K562 (cell line): Measurements from ENCODE around the gene KCNIP2. TPM values are rescaled to one million over a fixed set of nuclear protein-coding genes. Genes with fewer than 3 reads are reported as not detected.

Experiments used
- ATF1 ChIP-seq, 2 experiments: fragments of 450-650 bp in 1 of 2; IDR thresholded peaks; 2 replicates each; pipeline ENCODE4 v1.6.1; 2016; ENCODE audit warnings: missing compliant biosample characterization in 1 of 2, missing genetic modification characterization in 1 of 2
- BCOR ChIP-seq: fragments of 450-650 bp; IDR thresholded peaks from 2 replicates; pipeline ENCODE4 v1.6.1; 2016
- CCAR2 ChIP-seq: fragments of 200-400 bp; formaldehyde crosslinking; IDR thresholded peaks from 2 replicates; pipeline ENCODE4 v1.6.1; 2017; ENCODE audit warnings: mild to moderate bottlenecking, low read depth, low read length
- CEBPB ChIP-seq: fragments of 450-650 bp; IDR thresholded peaks from 2 replicates; pipeline ENCODE4 v1.6.1; 2016; ENCODE audit warnings: missing genetic modification characterization, missing compliant biosample characterization
- E4F1 ChIP-seq: fragments of 250-450 bp; sonication (Bioruptor Pico); IDR thresholded peaks from 2 replicates; pipeline ENCODE4 v1.5.0; 2021; ENCODE audit warnings: mild to moderate bottlenecking, borderline replicate concordance
- FOXM1 ChIP-seq, 2 experiments: fragments of 450-650 bp in 1 of 2; sonication (generic) in 1 of 2; formaldehyde crosslinking in 1 of 2; IDR thresholded peaks; 2 replicates each; pipeline versions ENCODE4 v1.6.1 to v1.9.0; 2017 to 2022; ENCODE audit warnings: low read depth in 2 of 2, mild to moderate bottlenecking in 2 of 2, missing genetic modification reagents in 1 of 2, moderate library complexity in 1 of 2
- KLF16 ChIP-seq: IDR thresholded peaks from 2 replicates; pipeline ENCODE4 v1.6.1; 2016; ENCODE audit warnings: antibody characterized with exemption
- LARP7 ChIP-seq: fragments of 450-650 bp; IDR thresholded peaks from 2 replicates; pipeline ENCODE4 v1.6.1; 2016
- MIER1 ChIP-seq: fragments of 450-650 bp; IDR thresholded peaks from 2 replicates; pipeline ENCODE4 v1.6.1; 2016; ENCODE audit warnings: antibody characterized with exemption, mild to moderate bottlenecking, low read depth
- MLLT1 ChIP-seq, 2 experiments: fragments of 450-650 bp; IDR thresholded peaks; 2 replicates each; pipeline ENCODE4 v1.6.1; 2016
- NFIC ChIP-seq: fragments of 450-650 bp; IDR thresholded peaks from 2 replicates; pipeline ENCODE4 v1.6.1; 2017; ENCODE audit warnings: mild to moderate bottlenecking, inconsistent platforms
- PML ChIP-seq: IDR thresholded peaks from 2 replicates; pipeline ENCODE4 v1.6.1; 2012; ENCODE audit warnings: low read length, inconsistent platforms
- STAT6 ChIP-seq: sonication (generic); formaldehyde crosslinking; IDR thresholded peaks from 2 replicates; pipeline ENCODE4 v1.8.1; 2023; ENCODE audit warnings: mild to moderate bottlenecking, missing genetic modification reagents
- TBL1XR1 ChIP-seq, 2 experiments: IDR thresholded peaks; 2 replicates each; pipeline ENCODE4 v1.6.1; 2012; ENCODE audit warnings: improper control_type of control experiment in 2 of 2, low read length in 2 of 2, mild to moderate bottlenecking in 1 of 2
- TCF7 ChIP-seq: sonication (generic); IDR thresholded peaks from 2 replicates; pipeline ENCODE4 v1.6.1; 2016; ENCODE audit warnings: antibody characterized with exemption, borderline replicate concordance
- ZFP91 ChIP-seq: sonication (generic); formaldehyde crosslinking; IDR thresholded peaks from 2 replicates; pipeline ENCODE4 v1.8.0; 2022; ENCODE audit warnings: mild to moderate bottlenecking, missing genetic modification reagents
- ZNF395 ChIP-seq: fragments of 200-800 bp; sonication (Bioruptor generic); IDR thresholded peaks from 2 replicates; pipeline ENCODE4 v1.6.1; 2017; ENCODE audit warnings: missing genetic modification characterization, missing compliant biosample characterization
- polyA plus RNA-seq, 8 experiments: library from polyadenylated mRNA; depleted of rRNA in 4 of 8; stranded (reverse) in 5 of 8; unstranded in 3 of 8; fragments of >200 nt; fragmentation: Nextera tagmentation in 2 of 8; fragmentation: Illumina TruSeq in 1 of 8; extraction: Ambion mirVana in 2 of 8; extraction: Trizol in 1 of 8; gene quantifications; 2 replicates each; pipeline versions ENCODE4 v1.2.1 to v1.2.3, GENCODE V29; 2011 to 2014; ENCODE audit warnings: inconsistent platforms in 1 of 8, missing spikeins in 1 of 8
- total RNA-seq, 7 experiments: library from RNA; depleted of rRNA in 6 of 7; stranded (reverse); fragments of >200 nt in 6 of 7; fragmentation: Illumina TruSeq in 2 of 7; extraction: Trizol in 2 of 7; gene quantifications; 2 replicates each; pipeline versions ENCODE4 v1.2.1 to v1.2.3, GENCODE V29; 2011 to 2021; ENCODE audit warnings: low replicate concordance in 1 of 7

Gene KCNIP2
- total and polyA plus RNA-seq, 9 of the 15 experiments (the other 6 are each of a cell fraction or from before 2014, with no cell fraction given) = 2.5 to 7.6 (median 4.1) TPM

- TF ChIP-seq KLF16 (peak; percentile 100), PML (peak; percentile 53; the same call in 1 of the 2 replicates), MIER1 (no peak), NFIC (peak; percentile 47), BCOR (peak; percentile 52; the same call in 1 of the 2 replicates), FOXM1 (IDR thresholded peaks at IDR 0.05; ENCODE audit: low read depth) (peak; percentile 91), FOXM1 (CRISPR knock-in tag; IDR thresholded peaks at IDR 0.05; ENCODE audit: low read depth) (no peak), ZFP91 (CRISPR knock-in tag) (peak; percentile 88), ZNF395 (CRISPR knock-in tag) (peak; percentile 67; the same call in 1 of the 2 replicates), E4F1 (CRISPR knock-in tag) (no peak; the same call in 1 of the 2 replicates), LARP7 (0 out of 2 replicates have a peak, but pooled peaks have one; percentile 53), STAT6 (CRISPR knock-in tag) (no peak), TBL1XR1 (IDR thresholded peaks at IDR 0.05; ENCODE audit: low read length in 2 of 2) (0 out of 4 replicates have a peak, but pooled peaks of 1 of the 2 experiments have one; percentile 19), ATF1 (CRISPR knock-in tag; IDR thresholded peaks at IDR 0.05) (no peak), ATF1 (tag; IDR thresholded peaks at IDR 0.05) (peak; percentile 37; the same call in 1 of the 2 replicates), TCF7 (no peak), CEBPB (peak; percentile 53; the same call in 1 of the 2 replicates), CCAR2 (no peak), MLLT1 (IDR thresholded peaks at IDR 0.05) (peak; percentile 74 to 84; a peak in 3 of 4 replicates)
These were observed 25.3 kb downstream of the KCNIP2 start, which contains the start of gene OGA (continued) for GRCh38 chr10:101818119-101818871.
